Astrocyte (in vitro differentiated cells and primary cell): ENCODE data around the gene UBQLNL.

Source experiments
- CTCF ChIP-seq: IDR thresholded peaks from 2 replicates; pipeline ENCODE4 v1.5.1; 2011; ENCODE audit warnings: low read depth, mild to moderate bottlenecking, inconsistent platforms, low read length, moderate library complexity; ENCODE audit not compliant: insufficient read depth
- EZH2 ChIP-seq: IDR thresholded peaks from 2 replicates; pipeline ENCODE4 v1.6.1; 2012; ENCODE audit warnings: mild to moderate bottlenecking, low read length, inconsistent platforms; ENCODE audit not compliant: insufficient read depth

DNA sequence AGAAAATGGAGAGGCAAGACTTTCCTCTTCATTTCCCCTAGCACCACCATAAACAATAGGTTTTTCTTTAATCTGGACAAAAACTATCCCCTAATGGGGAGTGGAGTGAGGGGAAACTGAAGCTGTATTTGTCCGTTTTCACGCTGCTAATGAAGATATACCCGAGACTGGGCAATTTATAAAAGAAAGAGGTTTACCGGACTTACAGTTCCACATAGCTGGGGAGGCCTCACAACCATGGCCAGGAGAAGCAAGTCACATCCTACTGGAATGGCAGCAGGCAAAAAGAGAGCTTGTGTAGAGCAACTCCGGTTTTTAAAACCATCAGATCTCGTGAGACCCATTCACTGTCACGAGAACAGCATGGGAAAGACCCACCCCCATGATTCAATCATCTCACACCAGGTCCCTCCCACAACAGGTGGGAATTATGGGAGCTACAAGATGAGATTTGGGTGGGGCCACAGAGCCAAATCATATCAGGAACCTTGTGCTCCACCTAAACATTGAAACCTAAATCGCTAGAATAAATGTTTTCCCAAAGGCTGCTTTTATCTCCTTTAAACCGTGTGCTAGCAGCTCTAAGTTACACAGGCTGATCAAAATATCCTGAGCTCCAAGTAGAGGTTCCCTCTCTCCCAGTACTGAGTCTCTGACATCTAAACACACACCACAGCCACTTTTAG is 11.0 kb downstream of the UBQLNL start:
- no peak for TF ChIP-seq CTCF
- TF ChIP-seq EZH2: no peak
